GM21737 (cell line): ENCODE measurements around the gene WWC2.
A peak's percentile ranks its signal among the peaks of the same experiment; 100 is the strongest.

Experiments used
- ATAC-seq: cut with Tn5 transposase; IDR thresholded peaks from one replicate; pipeline ENCODE4 v1.9.1; 2021; ENCODE audit warnings: mild to moderate bottlenecking, moderate library complexity; ENCODE audit not compliant: unreplicated experiment

WWC2 gene

GRCh38 chr4:183098723-183099536 is at the start of gene WWC2:
TSS of gene WWC2 (plus strand) at chr4:183099257. CDS start at chr4:183099492, 235 bp downstream.
- peak; percentile 81 for ATAC-seq

GRCh38 chr4:183053681-183054080 is 45.4 kb upstream of the WWC2 start:
- no peak for ATAC-seq

- ATAC-seq = no peak
These were observed 41.8 kb upstream of the WWC2 start for GRCh38 chr4:183057255-183057654.

- ATAC-seq = no peak
These were observed 39.3 kb upstream of the WWC2 start for GRCh38 chr4:183059797-183060196.

- no peak for ATAC-seq
These were observed 30.6 kb upstream of the WWC2 start for GRCh38 chr4:183068502-183068901.

GRCh38 chr4:183071222-183071621 is 27.8 kb upstream of the WWC2 start:
- no peak for ATAC-seq

GRCh38 chr4:183072176-183072575 is 26.9 kb upstream of the WWC2 start:
- ATAC-seq = no peak

GRCh38 chr4:183073838-183074145 is 25.3 kb upstream of the WWC2 start:
- ATAC-seq = no peak

- no peak for ATAC-seq
These were observed 24.6 kb upstream of the WWC2 start for GRCh38 chr4:183074288-183074990.

GRCh38 chr4:183078634-183079033 is 20.4 kb upstream of the WWC2 start:
- no peak for ATAC-seq

GRCh38 chr4:183080372-183081115 is 18.5 kb upstream of the WWC2 start:
- ATAC-seq = no peak

- no peak for ATAC-seq
These were observed 18.0 kb upstream of the WWC2 start for GRCh38 chr4:183081116-183081469.

- ATAC-seq = no peak
These were observed 17.0 kb upstream of the WWC2 start for GRCh38 chr4:183082053-183082452.

- ATAC-seq = no peak
These were observed 4.5 kb upstream of the WWC2 start for GRCh38 chr4:183094393-183095198.

- ATAC-seq = no peak
These were observed 3.9 kb upstream of the WWC2 start for GRCh38 chr4:183095199-183095512.

GRCh38 chr4:183096276-183096965 is 2.6 kb upstream of the WWC2 start:
- ATAC-seq = no peak

- ATAC-seq = no peak
These were observed 1.6 kb upstream of the WWC2 start for GRCh38 chr4:183097231-183098018.

- no peak for ATAC-seq
These were observed 886 bp upstream of the WWC2 start for GRCh38 chr4:183098019-183098722.
